ENCODE data around the gene FBXL17. TPM values are rescaled to one million over a fixed set of nuclear protein-coding genes. Genes with fewer than 3 reads are reported as not detected.

Gene FBXL17
- total RNA-seq, 1 donor from 2014 or later, result 14.2 TPM

DNA sequence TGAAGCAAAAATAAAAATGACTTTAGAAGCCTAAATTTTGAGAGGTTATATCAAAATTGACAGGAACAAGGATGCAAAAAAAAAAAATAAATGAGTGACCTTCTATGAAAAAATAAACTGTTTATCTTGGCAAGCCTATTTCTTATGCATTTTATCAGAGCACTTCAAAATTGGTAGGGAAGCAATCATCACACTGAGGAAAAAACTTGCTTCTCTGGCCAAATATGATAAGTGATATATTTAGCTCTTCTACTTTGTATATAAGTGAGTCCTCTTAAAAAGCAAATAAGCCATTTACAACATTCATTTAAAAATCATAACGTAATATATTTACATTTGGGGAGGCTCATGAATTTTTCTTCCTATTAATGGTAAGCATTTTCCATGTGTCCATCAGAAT, 287.1 kb downstream of the FBXL17 start:
- no peak for DNase-seq (ENCODE audit: low spot score)

DNA sequence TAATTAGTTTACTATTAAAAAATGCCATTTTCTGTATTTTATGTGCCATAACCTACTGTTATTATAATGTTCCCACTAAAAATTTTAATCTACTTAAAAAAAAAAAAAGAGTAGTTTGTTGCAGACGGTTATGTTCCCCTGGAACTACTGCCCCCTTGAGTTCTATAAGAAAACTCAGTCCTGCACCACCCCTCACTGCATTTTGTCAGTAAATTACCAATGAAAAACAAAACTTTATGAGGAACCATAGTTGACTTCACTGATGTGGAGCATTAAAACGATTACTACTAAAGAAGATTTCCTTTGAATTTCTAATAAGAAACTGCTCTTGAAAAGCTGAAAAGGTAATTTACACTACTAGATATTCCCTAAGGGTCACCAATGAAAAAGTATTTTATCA, 288.7 kb downstream of the FBXL17 start:
- no peak for DNase-seq (ENCODE audit: low spot score)

DNA sequence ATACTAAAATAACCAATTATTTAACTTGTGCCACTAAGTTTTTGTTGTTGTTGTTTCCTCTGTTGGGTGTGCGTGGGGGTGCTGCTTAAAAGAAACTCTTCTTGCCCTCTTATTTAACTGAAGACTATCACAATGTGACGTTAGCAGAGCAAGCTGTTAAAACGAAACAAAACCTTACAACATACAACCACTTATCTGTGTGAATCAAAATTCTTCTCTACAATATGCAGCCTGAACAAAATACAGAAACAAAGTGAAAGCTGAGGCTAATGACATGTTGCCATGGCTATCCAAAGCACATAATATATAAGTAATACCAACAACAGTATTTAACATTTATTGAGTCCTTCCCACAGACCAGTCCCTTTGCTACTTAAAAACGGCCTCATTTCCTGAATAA, 291.0 kb downstream of the FBXL17 start:
- DNase-seq (ENCODE audit: low spot score), result no peak

DNA sequence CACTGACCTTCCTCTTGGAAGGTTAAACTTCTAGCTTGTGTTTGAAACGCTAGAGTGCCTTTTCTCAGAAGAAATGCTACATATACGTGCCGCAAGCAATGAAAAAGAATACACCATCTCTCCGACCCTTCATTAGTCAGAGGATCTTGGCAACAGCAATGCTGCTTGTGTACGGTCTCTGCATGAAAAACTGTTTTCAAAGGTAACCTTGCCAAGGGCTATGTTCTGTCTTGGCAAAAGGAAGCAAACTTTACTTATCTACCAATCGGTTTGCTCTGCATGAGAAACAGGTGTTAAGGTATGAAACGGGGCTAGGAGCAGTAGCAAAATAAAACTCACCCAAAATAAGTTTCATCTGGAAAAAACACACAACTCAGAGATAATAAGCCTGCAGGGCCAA, 297.8 kb downstream of the FBXL17 start:
- DNase-seq (ENCODE audit: low spot score), result peak; percentile 17

DNA sequence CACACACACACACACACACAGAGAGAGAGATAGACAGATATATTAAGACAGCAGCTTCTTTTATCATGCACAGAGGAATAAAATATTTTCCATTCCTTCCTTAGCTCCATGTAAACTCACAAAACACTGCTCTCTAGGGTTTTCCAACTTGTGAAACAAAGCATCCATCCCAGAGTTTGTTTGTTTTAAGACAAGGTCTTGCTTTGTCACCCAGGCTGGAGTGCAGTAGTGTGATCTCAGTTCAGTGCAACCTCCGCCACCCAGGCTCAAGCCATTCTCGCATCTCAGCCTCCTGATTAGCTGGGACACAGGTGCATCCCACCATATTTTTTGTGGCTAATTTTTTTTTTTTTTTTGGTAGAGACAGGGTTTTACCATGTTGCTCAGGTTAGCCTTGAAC, 298.7 kb downstream of the FBXL17 start:
- DNase-seq (ENCODE audit: low spot score), result no peak

DNA sequence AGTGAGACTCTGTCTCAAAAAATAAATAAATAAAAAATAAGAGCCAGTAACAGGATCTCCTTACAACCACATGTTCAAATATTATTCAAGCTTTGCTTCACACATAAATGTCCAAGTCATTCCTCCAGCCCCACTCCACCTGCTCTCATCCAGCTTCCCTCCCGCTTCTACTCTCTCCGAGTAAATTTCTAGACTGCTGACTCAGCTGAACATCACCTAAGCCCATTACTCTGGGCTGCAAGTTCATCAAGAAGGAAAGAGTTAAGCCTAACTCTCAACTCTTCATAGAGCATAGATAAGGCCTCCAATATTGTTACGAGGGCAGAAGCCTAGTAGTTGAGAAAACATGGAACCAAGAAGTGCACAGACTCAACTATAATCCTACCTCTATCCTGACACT, 300.2 kb downstream of the FBXL17 start:
- no peak for DNase-seq (ENCODE audit: low spot score)

DNA sequence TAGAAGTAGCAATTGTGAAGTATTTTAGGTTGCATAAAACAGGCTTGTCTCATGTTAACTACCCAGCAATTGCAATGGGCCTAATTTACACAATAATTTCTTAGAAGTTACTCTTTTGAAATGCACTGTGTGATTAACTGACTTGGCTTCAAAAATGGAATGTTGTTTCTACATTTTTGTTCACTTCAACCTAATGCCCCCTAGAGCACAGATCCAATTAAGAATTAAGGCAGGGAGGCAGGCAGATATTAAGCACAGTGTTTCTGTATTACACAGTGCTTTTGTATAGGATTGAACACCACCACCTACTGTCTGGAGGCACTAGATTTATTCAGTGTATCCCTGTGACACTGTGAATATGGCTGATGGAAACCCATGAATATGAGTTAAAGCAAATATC, 302.1 kb downstream of the FBXL17 start:
- DNase-seq (ENCODE audit: low spot score), result no peak

DNA sequence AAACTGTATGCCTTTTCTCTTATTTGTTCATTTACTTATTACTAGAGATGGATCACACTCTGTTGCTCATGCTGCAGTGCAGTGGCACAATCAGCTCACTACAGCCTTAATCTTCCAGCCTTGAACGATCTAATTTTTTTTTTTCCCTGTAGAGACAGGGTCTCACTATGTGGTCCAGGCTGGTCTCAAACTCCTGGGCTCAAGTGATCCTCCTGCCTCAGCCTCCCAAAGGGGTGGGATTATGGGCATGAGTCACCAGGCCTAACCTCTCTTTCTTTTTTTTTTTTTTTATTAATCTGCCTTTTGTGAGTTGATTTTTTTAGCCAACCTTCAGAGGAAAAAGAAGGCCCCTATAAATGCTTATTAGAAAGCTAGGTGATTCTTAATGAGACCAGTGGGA, 303.0 kb downstream of the FBXL17 start:
- DNase-seq (ENCODE audit: low spot score), result no peak

DNA sequence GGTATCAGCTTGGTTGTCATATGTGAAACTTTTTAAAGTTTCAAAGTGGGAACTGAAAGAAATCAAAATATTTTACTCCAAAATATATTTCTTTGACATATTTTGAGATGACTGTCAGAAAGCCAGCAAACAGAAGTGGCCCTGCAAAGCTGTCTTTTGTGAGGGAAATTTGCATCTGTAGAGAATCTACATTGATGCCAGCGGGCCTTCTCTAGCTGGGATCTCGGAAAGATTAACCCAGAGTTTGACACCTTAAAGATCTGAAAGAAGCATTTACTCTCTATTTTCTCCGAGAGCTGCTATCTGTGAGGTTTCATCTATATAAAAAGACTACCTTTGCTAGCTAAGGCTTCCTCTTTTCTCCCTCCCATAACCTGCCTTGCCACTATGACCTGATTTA, 303.6 kb downstream of the FBXL17 start:
- no peak for DNase-seq (ENCODE audit: low spot score)

DNA sequence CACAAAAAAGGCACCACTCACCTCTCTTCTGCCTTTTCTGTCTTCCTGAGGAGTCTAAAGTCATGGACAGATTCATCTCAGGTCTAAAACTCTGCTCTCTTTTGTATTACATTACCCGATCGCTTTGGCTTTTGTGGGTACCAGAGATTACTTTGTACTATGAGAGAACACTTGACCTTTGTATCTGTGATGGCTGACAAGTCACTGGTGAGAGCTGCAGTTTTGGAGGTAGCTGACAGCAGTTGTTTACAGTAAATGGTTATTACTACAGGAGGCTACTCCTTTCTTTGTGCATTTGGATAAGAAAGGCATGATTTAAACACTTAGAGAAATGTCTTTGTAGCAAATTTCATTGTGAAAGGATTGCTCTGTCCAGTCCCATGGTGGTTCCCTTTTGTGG, 307.3 kb downstream of the FBXL17 start:
- DNase-seq (ENCODE audit: low spot score), result no peak

DNA sequence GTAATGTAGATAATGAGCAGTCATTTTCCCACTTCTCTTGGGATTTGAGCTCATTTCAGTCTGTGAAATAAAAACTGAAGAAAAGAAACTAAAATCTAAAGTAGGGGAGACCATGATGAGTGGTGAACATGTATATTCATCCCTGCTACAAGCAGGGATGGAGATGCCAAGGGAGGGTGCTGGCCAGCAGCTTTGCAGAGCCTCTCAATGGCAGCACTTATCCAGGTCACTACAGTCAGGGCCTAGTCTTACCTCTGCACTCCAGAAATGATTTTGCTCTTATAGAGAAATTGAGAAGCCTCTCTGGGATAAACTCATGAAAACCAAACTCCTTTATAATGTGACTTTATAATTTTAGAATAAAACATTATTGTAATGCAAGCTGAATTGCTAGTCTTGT, 317.6 kb downstream of the FBXL17 start:
- no peak for DNase-seq (ENCODE audit: low spot score)

DNA sequence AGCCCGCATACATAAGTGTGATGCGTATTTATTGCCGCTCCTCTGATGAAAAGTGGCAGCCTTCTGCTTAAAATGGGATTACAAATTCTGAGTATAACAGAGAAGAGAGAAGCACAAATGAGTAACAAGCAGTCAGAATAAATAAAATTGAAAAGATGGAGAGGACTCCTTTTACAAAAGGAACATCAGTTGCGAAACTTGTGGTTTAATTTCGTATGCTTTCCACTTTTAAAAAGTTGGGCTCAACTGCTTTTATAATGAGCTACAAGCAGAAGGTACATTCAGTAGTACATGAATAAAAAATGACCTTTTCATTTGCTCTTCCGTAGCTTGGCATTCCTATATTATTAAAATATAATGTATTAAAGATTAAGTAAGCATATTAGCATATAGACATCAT, 320.0 kb downstream of the FBXL17 start:
- DNase-seq (ENCODE audit: low spot score), result no peak

DNA sequence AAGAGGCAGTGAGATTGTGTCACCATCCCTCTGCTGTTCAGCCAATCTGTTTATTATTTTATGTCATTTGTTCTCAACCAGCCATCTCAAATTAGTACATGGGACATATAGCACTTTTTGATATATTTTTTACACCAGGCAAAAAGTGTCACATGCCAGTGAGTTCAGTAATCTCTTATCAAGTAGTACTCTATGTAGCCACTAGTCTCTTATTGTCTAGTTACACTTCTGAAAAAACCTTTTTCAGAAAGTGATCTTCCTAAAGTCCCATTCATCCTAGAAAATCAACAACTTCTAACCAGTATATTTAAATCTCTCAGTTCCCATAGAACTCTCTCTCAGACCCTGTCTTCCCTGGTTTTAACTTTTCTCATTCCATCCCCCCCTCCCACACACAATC, 321.6 kb downstream of the FBXL17 start:
- no peak for DNase-seq (ENCODE audit: low spot score)

DNA sequence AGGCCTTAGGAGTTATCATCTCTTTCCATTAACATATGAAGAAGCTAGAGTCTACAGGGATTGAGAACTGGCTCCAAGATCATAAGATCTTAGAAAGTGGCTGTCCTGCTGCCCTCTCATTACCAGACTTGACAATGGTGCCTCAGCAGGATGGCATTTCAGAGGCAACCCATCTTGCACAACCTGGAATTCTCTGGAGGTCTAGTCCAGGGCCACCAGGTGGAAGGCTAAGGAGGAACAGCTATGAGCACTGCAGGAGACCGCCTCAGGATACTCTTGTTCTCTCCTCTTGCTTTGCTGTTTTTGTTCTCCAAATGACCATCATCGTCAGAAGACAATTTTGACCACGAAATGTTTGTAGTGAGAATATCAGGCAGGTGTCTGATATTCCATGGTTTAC, 322.6 kb downstream of the FBXL17 start:
- DNase-seq (ENCODE audit: low spot score), result no peak

DNA sequence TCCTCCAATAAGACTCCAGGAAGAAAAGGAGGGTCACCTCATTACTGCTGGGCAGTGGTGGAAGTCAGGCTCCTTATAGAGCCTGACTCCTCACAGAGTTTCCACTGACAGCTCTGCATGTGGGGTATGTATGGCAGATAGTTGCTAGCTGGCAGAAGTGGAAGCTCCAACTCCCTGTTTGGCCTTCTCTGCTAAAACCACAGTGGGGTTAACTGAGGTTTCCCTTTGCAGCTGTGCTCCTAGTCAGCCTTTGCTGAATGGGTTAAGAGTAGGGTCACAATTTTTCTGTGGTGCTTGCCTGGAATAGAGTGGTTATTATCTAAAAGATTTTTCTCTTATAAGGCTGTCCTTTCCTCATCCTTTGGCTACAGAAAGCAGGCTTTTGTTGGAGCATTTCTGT, 327.5 kb downstream of the FBXL17 start:
- DNase-seq (ENCODE audit: low spot score), result no peak

DNA sequence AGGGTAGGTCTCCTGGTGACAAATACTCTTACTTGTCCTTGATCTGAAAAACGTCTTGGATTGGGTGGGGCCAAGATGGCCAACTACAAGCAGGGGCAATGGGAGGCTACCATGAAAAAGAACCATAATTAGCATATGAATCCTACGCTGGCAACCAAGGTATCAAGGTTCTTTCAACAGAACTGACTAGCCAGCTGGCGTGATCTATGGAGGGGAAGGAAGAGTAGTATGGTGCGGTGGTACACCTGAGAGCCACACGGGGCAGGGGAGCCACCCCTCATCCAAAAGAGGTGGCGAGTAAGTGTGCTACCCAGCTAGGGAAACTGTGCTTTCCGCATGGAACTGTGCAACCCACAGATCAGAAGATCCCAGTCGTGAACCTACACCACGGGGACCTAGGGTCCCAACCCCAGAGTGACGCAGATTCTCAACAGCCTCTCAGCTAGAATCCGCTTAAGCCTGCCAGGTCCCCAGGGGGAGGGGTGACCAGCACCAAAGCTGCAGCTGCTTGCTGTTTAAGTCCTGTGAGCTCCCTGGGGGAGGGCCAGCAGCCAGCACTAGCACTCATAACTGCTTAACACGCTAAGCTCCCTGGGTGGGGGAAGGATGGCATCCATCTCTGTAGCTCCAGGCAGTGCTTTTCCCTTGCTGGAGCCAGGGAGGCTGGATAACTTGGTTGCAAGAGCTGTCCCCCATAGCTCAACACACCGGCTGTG, 334.8 kb downstream of the FBXL17 start:
- DNase-seq (ENCODE audit: low spot score), result no peak

DNA sequence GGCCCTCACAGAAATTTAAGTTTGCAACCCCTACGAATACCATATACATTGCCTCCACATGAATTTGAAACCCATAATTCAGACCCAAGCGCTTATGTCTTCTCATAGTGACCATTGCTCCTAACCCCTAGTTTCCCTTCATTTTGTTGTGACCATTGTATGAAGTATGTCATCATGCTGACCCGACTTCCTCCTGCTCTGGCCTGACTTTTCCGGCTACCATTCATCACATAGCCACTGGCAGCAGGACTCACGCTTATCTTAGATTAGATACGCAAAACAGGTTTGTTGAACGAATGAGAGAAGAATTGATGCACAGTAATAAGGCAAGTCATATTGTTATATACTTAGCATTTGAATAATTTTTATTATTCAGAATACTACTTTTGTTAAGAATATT, 345.4 kb downstream of the FBXL17 start:
- no peak for DNase-seq (ENCODE audit: low spot score)

DNA sequence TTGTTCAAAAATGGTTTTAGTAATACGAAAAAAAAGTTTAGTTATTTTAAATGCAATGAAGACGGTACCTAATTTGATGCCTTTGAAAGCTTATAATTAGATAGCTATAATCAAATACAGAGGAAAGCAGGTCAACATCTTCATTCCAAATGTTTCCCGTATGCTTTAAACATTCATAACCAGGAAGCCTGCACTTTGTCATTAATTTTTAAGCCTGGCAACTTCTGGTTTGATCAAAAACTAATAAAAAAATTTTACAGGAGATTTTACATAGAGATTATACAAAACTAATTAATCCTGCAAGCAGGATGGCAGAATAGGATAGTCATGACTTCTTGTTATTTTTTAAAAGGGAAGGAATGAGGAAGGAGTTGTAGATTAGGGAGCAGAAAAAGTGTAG, 353.0 kb downstream of the FBXL17 start:
- no peak for DNase-seq (ENCODE audit: low spot score)

DNA sequence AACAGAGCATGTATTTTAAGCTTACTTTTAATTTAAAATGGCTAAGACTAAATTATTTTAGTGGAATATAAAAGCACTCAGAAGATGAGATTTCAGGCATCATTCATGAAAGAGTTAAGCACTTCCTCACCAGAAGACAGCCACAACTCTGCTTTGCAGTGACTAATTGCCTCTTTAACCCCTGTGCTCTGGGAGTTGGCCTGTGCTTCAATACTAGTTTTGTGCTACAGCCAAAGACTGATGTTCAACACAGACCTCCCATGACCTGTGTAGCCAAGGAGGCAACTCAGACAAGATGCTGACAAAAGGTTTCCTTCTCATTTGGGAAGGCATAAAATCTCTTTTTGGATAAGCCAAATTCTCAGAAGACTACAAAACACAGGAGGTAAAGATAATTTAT, 353.5 kb downstream of the FBXL17 start:
- DNase-seq (ENCODE audit: low spot score), result peak; percentile 47

DNA sequence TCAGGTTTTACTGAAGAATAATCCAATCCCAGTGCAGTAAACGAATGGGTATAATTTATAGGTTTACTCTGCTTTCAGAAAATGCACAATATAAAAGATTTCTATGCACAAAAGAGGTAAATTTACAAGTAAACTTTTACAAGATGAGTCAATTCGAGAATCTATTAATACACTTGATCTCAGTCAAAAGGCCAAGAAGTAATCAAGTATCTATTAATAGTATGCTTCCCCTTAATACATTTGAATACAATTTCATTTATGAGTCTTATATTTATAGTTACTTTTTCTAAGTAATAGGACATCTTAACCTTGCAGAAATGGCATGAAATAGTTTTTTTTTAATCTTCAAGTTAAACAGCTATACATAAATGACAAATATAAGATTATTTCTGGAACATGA, 355.9 kb downstream of the FBXL17 start:
- no peak for DNase-seq (ENCODE audit: low spot score)

DNA sequence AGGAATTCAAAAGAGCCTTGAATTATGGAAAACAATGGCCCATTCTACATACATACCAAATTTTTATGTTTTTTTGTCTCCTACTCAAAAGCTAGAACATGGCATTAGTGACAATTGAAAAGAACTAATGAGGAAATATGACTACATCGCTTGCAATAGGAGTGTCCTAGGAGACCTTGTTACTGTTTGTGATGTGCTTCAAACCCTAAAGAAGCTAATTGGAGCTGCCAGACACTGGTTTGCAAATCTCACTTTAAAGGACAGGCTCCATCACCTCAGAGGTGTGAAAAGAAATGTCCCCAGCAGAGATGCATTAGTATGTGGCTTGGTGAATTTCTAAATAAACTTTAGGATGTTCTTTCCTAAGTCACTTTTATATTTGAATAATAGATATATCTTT, 356.9 kb downstream of the FBXL17 start:
- no peak for DNase-seq (ENCODE audit: low spot score)

DNA sequence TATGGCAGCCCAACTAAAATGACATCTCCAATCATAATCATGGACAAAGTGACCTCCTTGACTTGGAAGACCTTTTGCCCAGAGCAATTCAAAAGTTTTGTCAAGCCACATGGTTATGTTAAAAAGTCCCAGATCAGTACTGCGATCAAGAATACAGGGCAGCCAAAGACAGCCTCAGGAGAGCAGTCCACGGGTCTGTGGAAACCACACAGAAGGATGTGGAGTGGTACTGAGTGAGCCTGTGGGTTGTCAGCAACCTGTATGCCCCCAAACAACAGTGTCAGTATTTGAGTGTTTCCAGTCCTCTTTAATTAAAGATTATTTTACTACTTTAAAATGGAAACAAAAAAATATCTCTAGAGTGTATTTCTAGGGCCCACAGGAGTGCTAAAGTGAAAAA, 365.8 kb downstream of the FBXL17 start:
- DNase-seq (ENCODE audit: low spot score), result no peak

DNA sequence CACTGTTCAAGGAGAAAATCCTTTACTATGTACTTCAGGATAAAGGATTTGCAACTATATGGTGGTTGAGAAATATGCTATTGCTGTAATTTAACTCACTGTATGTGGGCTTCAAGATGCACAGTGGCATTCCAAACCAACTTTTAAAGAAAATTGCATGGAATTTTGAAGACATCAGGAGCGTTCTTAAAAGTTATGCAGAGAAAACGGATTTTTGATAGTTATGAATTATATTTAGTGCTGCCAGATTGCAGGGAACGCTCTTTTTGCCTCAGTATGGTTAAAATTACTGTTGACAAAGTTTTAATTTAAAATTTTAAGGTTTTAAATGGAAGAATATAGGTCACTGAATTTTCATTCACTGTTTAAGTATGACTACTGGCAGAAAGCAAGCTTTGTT, 375.1 kb downstream of the FBXL17 start:
- peak; percentile 8 for DNase-seq (ENCODE audit: low spot score)

DNA sequence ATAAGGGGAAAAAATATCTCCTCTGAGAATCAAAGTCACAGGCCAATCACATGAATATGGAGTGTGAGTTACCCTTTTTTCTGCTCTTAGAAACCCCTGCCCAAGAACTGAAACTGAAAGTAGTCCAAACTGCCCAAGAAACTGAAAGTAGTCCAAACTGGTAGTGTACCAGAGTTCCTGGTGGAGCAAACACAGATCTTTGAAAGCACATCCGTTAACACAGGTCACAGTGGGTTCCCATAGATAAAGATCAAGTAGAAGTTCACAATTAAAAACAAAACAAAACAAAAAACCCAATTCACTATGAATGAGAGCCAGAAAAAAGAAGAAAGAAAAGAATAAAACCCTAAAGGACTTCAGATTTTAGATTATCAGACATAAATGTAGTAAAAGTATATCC, 378.7 kb downstream of the FBXL17 start:
- peak; percentile 30 for DNase-seq (ENCODE audit: low spot score)
